ENCODE data around the gene CCNYL1. TPM values are rescaled to one million over a fixed set of nuclear protein-coding genes. Genes with fewer than 3 reads are reported as not detected.

Gene CCNYL1
- total and polyA plus RNA-seq, 12 donors = 3.6 to 16.1 (median 9.1) TPM

DNA sequence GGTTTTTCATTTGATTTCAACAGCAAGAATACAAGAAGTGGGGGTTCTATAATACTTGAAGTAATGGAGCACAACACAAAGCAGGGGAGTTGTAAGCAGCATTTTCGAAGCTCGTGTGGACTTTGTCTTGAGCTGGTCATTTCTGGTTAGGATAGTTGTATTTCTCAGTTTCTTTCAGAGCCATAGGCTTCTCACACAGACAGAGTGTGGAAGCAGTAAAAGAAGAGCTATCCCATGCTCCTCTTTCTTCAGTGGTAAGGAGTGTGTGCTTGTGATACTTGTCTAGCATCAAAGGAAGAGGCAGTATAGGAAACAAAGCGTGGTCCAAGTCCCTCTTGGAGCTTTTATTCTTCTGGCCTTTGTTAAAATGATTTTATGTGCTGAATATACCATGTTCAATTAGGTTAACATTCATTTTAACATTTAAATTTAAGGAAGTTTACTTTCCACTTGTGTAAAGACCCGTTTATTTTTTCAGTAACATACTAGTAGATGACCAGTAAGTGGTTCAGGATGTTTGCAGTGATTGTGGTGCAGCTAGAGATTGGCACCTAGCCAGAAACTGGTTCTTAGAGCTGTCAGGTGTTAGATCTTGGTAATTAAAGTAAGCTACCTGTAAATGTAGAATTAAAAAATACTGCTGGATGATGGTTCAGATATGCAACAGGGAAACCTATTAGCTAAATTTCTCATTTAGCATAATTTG is 14.6 kb downstream of the CCNYL1 start:
- intact Hi-C loops (cut with DNase I) = loop anchor here in 2 of 10 donors (5.0 to 10.0 kb wide), 2 partner anchors 91 to 99 kb away; partner anchors contain the start of gene METTL21A (in 1 of the 2)
- peaks cover 0 to 34% (median 0%) of the 10 kb centered on the region in 9 donors for H3K36me3 ChIP-seq
- H3K4me1 ChIP-seq = peaks cover 0 to 13% (median 0%) of the 10 kb centered on the region in 9 donors
- no peaks in the 10 kb centered on the region for H3K27me3 ChIP-seq
- ATAC-seq (no peak), DNase-seq (no peak)
- WGBS, 2 donors = 80 to 85% methylated on average over 4 of the region's 4 CpGs
- H3K27ac ChIP-seq = no peak overlapping the region
- TF ChIP-seq, protein P1, sequence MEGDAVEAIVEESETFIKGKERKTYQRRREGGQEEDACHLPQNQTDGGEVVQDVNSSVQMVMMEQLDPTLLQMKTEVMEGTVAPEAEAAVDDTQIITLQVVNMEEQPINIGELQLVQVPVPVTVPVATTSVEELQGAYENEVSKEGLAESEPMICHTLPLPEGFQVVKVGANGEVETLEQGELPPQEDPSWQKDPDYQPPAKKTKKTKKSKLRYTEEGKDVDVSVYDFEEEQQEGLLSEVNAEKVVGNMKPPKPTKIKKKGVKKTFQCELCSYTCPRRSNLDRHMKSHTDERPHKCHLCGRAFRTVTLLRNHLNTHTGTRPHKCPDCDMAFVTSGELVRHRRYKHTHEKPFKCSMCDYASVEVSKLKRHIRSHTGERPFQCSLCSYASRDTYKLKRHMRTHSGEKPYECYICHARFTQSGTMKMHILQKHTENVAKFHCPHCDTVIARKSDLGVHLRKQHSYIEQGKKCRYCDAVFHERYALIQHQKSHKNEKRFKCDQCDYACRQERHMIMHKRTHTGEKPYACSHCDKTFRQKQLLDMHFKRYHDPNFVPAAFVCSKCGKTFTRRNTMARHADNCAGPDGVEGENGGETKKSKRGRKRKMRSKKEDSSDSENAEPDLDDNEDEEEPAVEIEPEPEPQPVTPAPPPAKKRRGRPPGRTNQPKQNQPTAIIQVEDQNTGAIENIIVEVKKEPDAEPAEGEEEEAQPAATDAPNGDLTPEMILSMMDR (IDR thresholded peaks at IDR 0.05) = no peak
- no peak overlapping the region for H3K4me3 ChIP-seq
- no peaks in the 10 kb centered on the region for H3K9me3 ChIP-seq

DNA sequence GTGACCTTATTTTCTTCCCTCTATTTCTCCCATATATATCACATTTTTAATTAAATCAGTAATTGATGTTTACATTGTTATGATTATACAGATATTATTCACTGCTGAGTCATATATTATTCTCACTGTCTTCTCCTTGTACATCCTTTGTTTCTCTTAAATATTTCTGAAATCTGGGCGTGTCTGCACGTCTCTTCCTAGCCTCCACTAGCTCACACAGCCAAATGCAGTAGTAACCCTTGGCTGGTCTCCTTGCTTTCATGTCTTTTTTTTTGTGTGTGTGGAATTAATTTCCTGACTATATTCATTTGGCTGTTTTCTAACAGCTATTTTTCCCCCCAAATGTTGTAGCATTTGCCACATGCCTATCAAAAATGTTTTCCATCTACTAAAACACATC is 15.8 kb downstream of the CCNYL1 start:
- intact Hi-C loops (cut with DNase I) = loop anchor here in 2 of 10 donors (5.0 to 10.0 kb wide), 2 partner anchors 92 to 100 kb away; partner anchors contain the start of gene METTL21A (in 1 of the 2)
- ATAC-seq = no peak
- Histone ChIP-seq H3K4me3 (no peak overlapping the region), H3K27ac (no peak overlapping the region), H3K36me3 (peaks cover 0 to 34% (median 0%) of the 10 kb centered on the region in 9 donors), H3K4me1 (peaks cover 0 to 13% (median 0%) of the 10 kb centered on the region in 9 donors), H3K27me3 (no peaks in the 10 kb centered on the region), H3K9me3 (no peaks in the 10 kb centered on the region)
- WGBS, 2 donors = 63 to 65% methylated on average over 2 of the region's 2 CpGs
- TF ChIP-seq, protein P1 (IDR thresholded peaks at IDR 0.05) = no peak
- DNase-seq = no peak

DNA sequence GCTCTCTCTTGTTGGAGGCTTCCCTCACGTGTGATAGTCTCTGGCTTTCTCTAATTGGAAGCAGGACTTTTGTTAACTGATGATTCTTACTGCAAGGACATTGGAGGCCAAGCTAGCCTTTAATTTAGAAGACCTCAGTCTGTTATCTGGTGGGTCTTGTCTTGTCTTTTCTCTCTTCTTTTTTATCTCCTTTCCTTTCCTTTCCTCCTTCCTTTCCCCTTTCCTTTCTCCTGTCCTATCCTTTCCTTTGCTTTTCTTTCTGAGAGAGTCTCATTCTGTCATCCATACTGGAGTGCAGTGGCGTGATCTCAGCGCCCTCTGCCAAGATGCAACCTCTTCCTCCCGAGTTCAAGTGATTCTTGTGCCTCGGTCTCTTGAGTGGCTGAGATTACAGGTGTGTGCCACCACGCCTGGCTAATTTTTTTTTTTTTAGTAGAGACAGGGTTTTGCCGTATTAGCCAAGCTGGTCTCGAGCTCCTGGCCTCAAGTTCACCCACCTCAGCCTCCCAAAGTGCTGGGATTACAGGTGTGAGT is 18.1 kb downstream of the CCNYL1 start:
- Histone ChIP-seq H3K27ac (no peak overlapping the region), H3K36me3 (peaks cover 0 to 47% (median 4%) of the 10 kb centered on the region in 9 donors), H3K4me3 (no peak overlapping the region), H3K27me3 (no peaks in the 10 kb centered on the region), H3K4me1 (peaks cover 0 to 10% (median 0%) of the 10 kb centered on the region in 9 donors), H3K9me3 (no peaks in the 10 kb centered on the region)
- no peak for ATAC-seq
- intact Hi-C loops (cut with DNase I) = loop anchor here in 2 of 10 donors (5.0 to 10.0 kb wide), 2 partner anchors 95 to 102 kb away; partner anchors contain the start of gene METTL21A (in 1 of the 2)
- TF ChIP-seq, protein P1 (IDR thresholded peaks at IDR 0.05) = no peak
- WGBS, 2 donors = 89 to 96% methylated on average over 8 of the region's 8 CpGs
- no peak for DNase-seq

DNA sequence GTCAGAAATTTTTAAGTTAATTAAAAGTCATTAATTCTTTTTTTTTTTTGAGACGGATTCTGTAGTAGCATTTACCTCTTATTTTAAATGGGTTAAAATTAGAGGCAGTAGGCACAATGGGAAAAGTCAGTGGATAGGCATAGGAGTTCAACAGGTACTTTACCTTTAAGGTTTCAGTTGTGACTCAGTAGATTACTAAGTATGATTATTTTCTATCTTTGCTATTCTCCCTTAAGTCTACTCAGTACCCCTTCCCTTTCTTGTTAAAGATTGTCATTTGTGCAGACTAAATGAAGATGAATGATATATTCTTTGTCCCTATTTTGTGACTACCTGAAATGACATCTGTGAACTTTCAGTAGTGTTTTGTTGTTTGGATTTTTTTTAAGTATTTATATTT is 19.7 kb downstream of the CCNYL1 start:
- no peak overlapping the region for H3K27ac ChIP-seq
- DNase-seq (no peak), ATAC-seq (no peak)
- no peaks in the 10 kb centered on the region for H3K27me3 ChIP-seq
- WGBS, 2 donors = 94 to 95% methylated on average over 1 of the region's 1 CpG
- no peak overlapping the region for H3K4me3 ChIP-seq
- TF ChIP-seq, protein P1 (IDR thresholded peaks at IDR 0.05) = no peak
- no peaks in the 10 kb centered on the region for H3K9me3 ChIP-seq
- peaks cover 0 to 58% (median 4%) of the 10 kb centered on the region in 9 donors for H3K36me3 ChIP-seq
- H3K4me1 ChIP-seq = peaks cover 0 to 10% (median 0%) of the 10 kb centered on the region in 9 donors
- intact Hi-C loops (cut with DNase I) = loop anchor here in 1 of 10 donors (10.0 kb wide), 1 partner anchor 206 kb away; the partner anchor contains the start of gene CREB1
